ENCODE measurements around the gene KNG1. TPM values are rescaled to one million over a fixed set of nuclear protein-coding genes. Genes with fewer than 3 reads are reported as not detected.

KNG1 gene
- polyA plus RNA-seq (2011; rRNA removed) (not detected in 2 replicates), polyA minus RNA-seq (2011; rRNA and poly(A)+ RNA removed) (not detected in 2 replicates)

- TF ChIP-seq CTCF (IDR thresholded peaks at IDR 0.05; ENCODE audit: low read depth, low read length) = no peak
- Histone ChIP-seq H3K4me3 (ENCODE audit: low read depth, low read length) (no peak within 1 kb of the TSS), H3K27me3 (ENCODE audit: control insufficient read depth, insufficient read depth, low read length) (peaks cover 8% of the 10 kb centered on the region), H3K9me3 (ENCODE audit: control insufficient read depth, insufficient read depth, low read length) (no peaks in the 10 kb centered on the region), H3K27ac (ENCODE audit: low read depth, low read length) (no peak within 1 kb of the TSS)
- ChIA-PET POLR2A (no interaction called here), CTCF (no interaction called here)
- no peak for DNase-seq (ENCODE audit: low read depth, low spot score)
These were observed at the start of gene KNG1 for GRCh38 chr3:186717039-186717457. Gene KNG1 (plus strand): TSS chr3:186717359. CDS start chr3:186717543, 184 bp downstream.

- DNase-seq (ENCODE audit: low read depth, low spot score) = no peak
- TF ChIP-seq CTCF (IDR thresholded peaks at IDR 0.05; ENCODE audit: low read depth, low read length) = no peak
- ChIA-PET POLR2A (no interaction called here), CTCF (interaction anchor here (0.6 kb wide), 1 partner anchor 54 kb away, joined by 3 read pairs; no protein-coding TSS in a partner anchor)
- H3K27me3 ChIP-seq (ENCODE audit: control insufficient read depth, insufficient read depth, low read length) = peaks cover 5% of the 10 kb centered on the region
- H3K9me3 ChIP-seq (ENCODE audit: control insufficient read depth, insufficient read depth, low read length) = no peaks in the 10 kb centered on the region
- H3K27ac ChIP-seq (ENCODE audit: low read depth, low read length) = no peak overlapping the region
- no peak overlapping the region for H3K4me3 ChIP-seq (ENCODE audit: low read depth, low read length)
These were observed 48.7 kb upstream of the KNG1 start for GRCh38 chr3:186668426-186668825.

- POLR2A ChIA-PET = no interaction called here
- Histone ChIP-seq H3K27me3 (ENCODE audit: control insufficient read depth, insufficient read depth, low read length) (peaks cover 7% of the 10 kb centered on the region), H3K9me3 (ENCODE audit: control insufficient read depth, insufficient read depth, low read length) (no peaks in the 10 kb centered on the region), H3K4me3 (ENCODE audit: low read depth, low read length) (no peak overlapping the region), H3K27ac (ENCODE audit: low read depth, low read length) (no peak overlapping the region)
- no peak for DNase-seq (ENCODE audit: low read depth, low spot score)
- no peak for TF ChIP-seq CTCF (IDR thresholded peaks at IDR 0.05; ENCODE audit: low read depth, low read length)
- CTCF ChIA-PET = no interaction called here
These were observed 47.6 kb upstream of the KNG1 start for GRCh38 chr3:186669378-186670084.

GRCh38 chr3:186670155-186670554, 47.0 kb upstream of the KNG1 start:
- Histone ChIP-seq H3K9me3 (ENCODE audit: control insufficient read depth, insufficient read depth, low read length) (no peaks in the 10 kb centered on the region), H3K4me3 (ENCODE audit: low read depth, low read length) (no peak overlapping the region), H3K27ac (ENCODE audit: low read depth, low read length) (no peak overlapping the region), H3K27me3 (ENCODE audit: control insufficient read depth, insufficient read depth, low read length) (peaks cover 9% of the 10 kb centered on the region)
- ChIA-PET CTCF (no interaction called here), POLR2A (no interaction called here)
- DNase-seq (ENCODE audit: low read depth, low spot score) = no peak
- TF ChIP-seq CTCF (IDR thresholded peaks at IDR 0.05; ENCODE audit: low read depth, low read length) = no peak

GRCh38 chr3:186671051-186671450, 46.1 kb upstream of the KNG1 start:
- no peak overlapping the region for H3K4me3 ChIP-seq (ENCODE audit: low read depth, low read length)
- peaks cover 9% of the 10 kb centered on the region for H3K27me3 ChIP-seq (ENCODE audit: control insufficient read depth, insufficient read depth, low read length)
- POLR2A ChIA-PET = no interaction called here
- CTCF ChIA-PET = no interaction called here
- no peaks in the 10 kb centered on the region for H3K9me3 ChIP-seq (ENCODE audit: control insufficient read depth, insufficient read depth, low read length)
- no peak for TF ChIP-seq CTCF (IDR thresholded peaks at IDR 0.05; ENCODE audit: low read depth, low read length)
- H3K27ac ChIP-seq (ENCODE audit: low read depth, low read length) = no peak overlapping the region
- DNase-seq (ENCODE audit: low read depth, low spot score) = no peak

Data from AG04450 (cell line).